HG02970 (cell line): ENCODE data around the gene TCF7L1.
"Not testable (repeated sequence)": the region's sequence is repeated elsewhere in the genome, so short reads cannot be mapped to it uniquely, and the experiment has no call there.

Experiments
- ATAC-seq: cut with Tn5 transposase; IDR thresholded peaks from one replicate; pipeline ENCODE4 v1.9.1; 2021; ENCODE audit warnings: mild to moderate bottlenecking, moderate library complexity, moderate number of reproducible peaks; ENCODE audit not compliant: unreplicated experiment, low FRiP score

The TCF7L1 gene

DNA sequence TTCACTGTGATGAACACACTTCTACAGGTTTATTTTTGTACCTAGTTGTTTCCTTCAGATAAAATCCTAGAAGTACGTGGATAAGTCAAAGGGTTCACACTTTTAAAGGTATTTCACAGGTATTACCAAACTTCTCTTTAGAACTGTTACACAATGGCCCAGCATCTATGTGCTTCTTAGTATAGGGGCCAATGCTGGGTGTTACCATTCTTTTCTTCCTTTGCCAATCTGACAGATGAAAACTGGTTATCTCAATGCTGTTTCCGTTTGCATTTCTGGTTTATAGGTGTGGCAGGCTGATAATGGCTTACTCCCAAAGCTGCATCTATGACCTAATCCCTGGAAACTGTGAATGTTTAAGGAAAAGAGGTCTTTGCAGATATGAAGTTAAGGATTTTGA is 2.8 kb upstream of the TCF7L1 start:
- no peak for ATAC-seq

DNA sequence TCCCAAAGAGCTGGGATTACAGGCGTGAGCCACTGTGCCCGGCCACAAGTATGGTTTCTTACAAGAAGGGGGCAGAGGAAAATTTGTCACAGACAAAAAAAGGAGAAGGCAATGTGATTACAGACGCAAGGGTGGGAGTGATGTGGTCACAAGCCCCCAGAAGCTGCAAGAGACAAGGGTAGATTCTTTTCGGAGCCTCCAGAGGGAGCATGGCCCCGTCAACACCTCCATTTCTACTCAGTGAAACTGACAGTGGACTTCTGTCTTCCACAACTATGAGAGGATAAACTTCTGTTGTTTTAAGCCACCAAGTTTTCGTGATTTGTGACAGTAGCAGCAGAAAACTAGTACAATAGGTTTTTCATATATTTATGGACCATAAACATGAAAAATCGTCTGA is 2.1 kb upstream of the TCF7L1 start:
- ATAC-seq: no peak

DNA sequence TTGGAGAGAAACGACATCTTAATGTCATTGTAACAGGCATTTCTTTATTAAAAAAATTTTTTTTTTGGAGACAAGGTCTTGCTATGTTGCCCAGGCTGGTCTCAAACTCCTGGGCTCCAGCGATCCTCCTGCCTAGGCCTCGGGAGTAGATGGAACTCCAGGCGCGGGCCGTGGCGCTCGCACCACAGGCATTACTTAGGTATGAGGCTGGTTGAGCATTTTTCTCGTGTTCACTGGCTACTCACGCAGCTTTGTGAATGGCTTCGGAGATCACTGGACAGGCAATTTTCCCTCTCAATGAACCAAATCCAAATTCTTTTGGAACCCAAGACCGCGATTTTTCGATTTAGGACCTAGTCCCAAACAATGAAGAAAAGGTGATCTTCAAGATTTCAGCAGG is 795 bp upstream of the TCF7L1 start:
- ATAC-seq: no peak

DNA sequence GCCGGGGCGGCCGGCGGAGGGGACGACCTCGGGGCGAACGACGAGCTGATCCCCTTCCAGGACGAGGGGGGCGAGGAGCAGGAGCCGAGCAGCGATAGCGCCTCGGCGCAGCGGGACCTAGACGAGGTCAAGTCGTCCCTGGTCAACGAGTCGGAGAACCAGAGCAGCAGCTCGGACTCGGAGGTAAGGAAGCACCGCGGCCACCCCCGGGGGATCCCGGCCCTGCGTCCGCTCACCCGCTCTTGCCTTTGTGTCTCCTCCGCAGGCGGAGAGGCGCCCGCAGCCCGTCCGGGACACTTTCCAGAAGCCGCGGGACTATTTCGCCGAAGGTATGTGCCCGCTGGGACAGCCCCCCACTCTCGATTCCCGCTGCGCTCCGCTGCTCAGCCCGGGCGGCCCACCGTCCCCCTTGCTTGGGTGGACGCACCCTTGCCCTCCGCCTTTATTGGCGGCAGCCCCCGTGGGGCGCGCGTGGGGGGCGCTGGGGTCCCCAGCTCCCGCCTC is 611 bp downstream of the TCF7L1 start:
- ATAC-seq: no peak

DNA sequence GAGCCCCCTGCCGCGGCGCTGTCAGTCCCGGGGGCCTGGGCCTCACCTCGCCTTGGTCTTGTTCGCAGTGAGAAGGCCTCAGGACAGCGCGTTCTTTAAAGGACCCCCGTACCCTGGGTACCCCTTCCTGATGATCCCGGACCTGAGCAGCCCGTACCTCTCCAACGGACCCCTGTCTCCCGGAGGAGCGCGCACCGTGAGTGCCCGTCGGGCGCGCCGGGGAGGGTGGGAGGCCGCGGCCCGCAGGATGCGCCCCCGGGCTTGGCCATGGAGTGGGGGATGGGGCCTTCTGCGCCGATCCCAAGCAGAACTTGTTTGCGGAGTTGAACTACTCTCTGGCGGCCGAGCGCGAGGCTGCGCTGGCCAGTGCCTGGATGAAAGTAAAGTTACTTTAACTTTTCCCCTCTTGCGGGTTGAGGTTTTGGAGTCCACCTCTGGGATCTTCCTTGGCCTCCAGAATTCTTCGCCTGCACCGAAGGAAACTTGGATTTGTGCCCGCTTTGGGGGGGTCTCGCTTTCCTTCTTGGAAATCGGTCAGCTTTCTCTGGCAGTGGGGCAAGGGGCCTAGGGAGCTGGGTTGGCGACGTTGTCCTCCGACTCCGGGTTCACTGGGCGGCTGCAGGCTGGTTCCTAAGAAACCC is 1.2 kb downstream of the TCF7L1 start:
- no peak for ATAC-seq

DNA sequence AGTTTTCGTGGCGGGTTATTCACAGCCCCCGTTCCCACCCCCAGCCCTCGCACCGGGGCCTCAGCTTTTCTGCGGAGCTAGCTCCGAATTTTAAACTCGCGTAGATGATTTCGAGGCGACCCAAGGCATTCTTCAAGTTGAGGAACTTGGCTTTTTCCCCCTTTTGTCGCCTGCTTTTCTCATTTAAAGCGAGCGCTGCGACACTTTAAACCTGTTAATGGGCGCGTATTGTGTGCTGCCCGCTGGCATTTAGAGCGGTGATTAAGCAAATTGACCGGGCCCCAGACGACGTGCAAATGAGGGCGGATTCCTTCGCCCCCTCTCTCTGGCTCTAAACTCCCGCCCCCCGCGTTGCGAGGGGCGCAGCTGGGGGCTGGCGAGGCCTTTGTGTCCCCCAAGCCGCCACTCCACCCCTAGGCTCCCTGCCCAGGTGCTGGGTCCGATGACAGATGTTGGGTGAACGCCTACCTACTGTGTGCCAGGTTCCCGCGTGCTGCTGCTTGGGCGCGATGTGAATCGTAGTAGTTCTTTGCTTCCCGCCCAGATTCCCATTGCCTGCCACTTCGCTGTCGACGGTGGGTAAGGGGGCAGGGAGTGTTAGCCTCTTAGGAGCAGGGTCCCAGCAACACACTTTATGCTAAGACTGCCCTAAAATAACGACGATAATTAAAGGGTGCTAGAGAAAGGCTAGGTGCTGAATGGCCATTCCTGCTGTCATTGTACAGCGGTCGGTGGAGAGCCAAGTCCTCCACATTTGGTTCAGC is 1.9 kb downstream of the TCF7L1 start:
- ATAC-seq: no peak

DNA sequence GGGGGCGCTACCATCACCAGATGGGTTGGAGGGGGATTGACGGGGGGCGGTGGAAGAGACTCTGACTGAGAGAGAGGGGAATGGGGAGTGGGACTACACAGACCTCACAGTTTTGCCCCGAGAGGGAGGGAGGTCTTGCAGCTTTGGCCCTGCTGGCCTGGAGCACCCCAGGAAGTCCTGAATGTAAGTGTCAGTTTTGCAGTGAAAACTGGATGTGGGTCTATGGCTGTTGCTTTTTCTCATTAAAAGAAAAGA is 2.4 kb downstream of the TCF7L1 start:
- no peak for ATAC-seq

DNA sequence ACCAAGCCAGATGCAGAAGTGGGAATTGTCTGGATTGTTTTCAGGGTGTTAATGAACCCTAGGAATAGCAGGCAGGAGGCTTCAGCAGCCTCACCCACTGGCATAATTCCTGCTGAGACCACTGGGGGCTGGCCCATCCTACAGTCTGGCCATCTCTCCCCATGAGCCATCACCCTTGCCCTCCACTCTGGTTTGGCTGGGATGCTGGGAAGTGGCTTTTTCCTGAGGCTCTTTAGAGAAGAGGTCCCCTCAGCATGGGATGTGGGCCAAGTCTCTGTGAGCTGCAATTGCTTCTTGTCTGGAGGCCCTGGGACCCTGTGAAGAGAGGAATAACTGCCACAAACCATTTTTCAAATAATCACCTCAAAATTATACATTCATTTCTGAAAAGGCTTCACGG is 4.0 kb downstream of the TCF7L1 start:
- ATAC-seq: no peak

DNA sequence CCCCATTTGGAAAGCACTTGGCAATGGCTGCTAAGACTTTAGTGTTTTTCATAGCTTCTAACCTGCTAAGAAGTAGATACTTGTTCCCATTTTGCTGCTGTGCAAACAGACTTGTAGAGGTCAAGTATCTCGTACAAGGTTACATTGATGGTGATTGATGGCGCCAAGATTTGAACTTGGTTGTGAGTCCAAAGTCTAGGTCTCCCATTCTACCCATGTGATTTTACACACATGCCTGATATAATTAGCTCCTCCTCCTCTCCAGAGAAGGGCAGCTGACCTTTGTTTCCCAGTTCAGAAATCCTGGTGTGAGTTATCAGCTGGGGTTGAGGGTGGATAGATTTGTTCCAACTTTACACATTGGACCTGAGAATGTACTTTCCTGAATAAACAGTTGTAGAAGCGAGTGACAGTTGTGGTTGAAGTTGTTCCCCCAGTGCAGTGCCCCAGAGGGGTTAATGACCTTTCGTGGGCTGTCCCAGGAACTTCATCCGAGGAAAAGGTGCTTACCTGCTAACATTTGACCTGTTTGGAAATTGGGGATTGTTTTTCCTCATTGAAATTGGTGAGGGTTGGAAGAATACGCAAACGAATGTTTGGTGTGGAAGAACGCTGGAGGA is 10.4 kb downstream of the TCF7L1 start:
- ATAC-seq: no peak

DNA sequence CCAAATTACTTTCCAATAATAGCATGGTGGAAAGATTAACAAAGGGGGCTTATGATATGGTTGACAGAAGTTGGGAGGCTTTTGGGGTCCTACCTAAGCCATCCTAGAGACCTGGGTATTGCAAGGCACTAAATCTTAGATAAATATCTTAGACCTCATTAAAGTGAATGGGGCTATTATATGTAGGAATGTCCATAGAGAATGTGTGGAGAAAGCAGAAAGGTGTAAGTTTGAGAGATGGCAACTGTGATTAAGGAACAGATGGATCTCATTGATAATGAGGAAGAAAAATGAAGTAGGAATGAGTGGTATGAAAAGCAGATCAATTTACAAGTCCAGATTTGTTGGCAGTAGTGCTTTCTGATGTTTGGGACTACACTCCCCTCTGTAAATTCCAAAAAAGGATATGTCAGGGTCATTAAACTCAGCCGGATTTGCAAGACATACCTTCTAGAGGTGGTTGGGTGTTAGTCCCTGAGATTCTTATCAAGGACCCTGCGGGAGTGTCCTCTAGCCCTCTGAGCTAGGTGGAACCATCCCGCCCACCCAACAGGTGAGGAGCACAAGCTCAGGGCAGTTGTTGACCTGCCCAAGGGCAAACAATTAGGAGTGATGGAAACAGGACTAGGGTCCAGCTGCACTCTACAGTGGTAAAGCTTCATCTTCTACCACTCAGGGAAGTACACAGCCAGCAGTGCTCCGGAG is 12.1 kb downstream of the TCF7L1 start:
- ATAC-seq: no peak

DNA sequence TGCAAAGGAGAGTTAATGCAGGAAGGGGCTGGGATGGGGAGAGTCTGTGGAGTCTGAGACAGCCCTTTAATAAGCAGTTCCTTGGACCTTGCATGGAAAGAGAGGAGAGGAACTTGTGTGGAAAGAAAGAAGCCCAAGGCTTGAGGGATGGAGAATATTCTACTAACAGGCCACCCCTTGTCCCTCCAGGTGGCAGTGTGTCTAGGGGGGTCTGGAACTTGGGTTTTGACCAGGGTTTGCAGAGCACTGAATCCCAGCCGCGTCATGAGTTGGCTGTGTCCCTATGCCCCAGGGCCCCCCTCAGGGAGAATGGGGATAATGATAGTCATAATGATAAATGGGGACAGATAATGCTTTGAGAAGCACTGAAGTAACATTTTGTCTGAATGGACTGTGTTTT is 15.0 kb downstream of the TCF7L1 start:
- ATAC-seq: no peak

DNA sequence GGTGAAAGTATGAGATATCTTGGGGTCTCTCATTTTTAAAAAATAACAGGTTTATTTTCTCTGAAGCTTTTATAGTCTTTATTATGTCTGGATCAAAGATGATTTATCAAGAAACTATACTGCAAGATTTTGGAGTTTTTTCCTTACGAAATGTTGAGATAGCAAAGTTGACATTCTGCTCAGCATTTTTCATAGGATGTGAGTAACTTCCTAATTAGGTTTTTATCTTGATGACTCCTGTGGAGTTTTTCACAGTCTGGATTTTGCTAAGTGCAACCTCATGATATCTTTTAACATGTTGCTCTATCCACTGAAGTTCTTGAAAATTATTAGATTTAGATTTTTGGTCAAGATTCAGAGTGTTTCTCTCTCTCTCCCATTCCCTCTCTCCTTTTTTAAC is 17.8 kb downstream of the TCF7L1 start:
- ATAC-seq: no peak

DNA sequence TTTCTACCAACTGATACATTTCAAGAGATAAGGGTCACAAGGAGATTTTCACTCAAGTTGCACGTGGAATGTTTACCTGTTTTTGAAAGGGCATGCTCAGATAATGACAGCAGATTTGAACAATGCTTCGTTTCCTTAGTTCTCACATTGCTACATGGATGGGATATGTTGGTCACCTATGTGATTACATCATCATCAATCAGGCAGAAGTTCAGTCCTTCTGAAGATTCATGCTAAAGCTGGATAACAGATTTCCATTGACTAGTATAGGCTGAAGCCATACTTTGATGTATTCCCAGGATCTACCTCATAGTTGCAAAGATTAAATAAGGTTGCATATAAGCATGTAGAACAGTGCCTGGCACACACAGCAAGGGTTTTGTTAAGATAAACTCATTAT is 19.7 kb downstream of the TCF7L1 start:
- no peak for ATAC-seq

DNA sequence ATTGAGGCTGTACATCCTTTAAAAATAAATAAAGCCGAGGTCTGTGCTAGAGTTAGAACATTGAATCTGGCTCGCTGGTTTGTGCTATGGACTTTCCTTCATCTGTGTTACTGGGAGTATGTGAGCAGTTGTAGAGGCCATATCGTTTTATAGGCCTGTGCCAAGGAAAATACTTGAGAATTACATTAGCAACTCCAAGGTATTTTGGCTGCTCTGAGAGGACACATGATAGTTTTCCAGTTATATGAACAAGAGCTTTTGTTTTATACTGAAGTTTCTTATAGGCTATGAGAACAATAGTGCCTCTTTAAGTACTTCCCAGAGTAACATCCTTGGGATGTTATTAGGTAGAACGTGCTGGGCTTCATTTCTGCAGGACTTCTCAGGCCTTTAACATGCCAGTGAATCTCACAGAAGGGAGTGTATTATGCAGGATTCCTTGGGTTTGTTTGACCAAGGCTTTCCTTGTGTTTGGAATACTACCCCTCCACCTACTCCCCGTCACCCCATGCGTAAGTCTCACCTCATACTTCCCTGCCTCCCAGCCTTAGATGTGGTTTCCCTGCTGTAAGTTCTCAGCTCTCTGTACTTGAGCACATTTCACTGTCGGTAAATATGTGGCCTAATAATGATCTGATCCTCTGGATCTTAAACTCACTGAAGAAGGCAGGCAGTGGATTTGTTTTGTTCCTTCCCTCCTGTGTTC is 21.0 kb downstream of the TCF7L1 start:
- no peak for ATAC-seq

DNA sequence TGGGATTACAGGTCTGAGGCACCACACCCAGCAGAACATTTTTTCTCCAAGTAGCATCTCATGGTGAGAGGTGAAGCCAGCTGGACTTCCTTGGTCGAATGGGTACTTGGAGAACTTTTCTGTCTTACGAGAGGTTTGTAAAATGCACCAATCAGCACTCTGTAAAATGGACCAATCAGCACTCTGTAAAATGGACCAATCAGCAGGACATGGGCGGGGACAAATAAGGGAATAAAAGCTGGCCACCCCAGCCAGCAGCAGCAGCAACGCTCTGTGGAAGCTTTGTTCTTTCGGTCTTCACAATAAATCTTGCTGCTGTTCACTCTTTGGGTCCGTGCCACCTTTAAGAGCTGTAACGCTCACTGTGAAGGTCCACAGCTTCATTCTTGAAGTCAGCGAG is 21.9 kb downstream of the TCF7L1 start:
- not testable (repeated sequence) for ATAC-seq

DNA sequence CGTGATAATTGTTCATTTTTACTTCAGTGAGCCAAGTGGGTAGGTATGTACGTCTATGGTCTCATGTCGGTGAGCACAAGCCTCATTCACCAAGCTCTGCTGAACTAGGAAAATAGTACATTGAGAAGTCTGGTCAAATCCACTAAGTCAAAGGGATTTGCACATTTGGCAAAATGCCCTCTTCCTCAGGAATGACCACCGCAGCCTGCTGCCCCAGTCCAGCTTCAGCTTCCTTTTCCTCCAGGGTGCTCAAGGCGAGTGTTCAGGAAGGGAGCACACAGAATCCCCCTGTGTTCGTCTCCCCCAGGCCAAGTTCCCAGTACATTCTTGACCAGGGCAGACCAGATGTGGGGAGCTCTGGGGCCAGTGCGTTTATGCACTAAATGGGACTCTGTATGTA is 23.0 kb downstream of the TCF7L1 start:
- ATAC-seq: no peak

DNA sequence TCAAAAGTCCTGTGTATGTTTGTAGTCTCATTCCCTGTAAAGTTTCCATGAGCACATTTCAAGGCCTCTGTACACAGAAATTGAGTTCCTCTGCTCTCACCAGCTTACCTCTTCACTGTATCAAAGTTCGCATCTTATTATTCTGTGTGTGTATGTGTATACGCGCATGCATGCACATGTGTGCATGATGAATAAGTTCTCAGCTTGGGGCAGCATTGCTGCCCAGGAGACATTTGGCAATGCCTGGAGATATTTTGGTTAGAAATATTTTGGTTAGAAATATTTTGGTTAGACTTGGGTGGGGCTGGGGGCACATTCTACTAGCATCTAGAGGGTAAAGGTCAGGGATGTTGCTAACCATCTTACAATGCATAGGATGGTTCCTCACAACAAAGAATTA is 23.4 kb downstream of the TCF7L1 start:
- no peak for ATAC-seq

DNA sequence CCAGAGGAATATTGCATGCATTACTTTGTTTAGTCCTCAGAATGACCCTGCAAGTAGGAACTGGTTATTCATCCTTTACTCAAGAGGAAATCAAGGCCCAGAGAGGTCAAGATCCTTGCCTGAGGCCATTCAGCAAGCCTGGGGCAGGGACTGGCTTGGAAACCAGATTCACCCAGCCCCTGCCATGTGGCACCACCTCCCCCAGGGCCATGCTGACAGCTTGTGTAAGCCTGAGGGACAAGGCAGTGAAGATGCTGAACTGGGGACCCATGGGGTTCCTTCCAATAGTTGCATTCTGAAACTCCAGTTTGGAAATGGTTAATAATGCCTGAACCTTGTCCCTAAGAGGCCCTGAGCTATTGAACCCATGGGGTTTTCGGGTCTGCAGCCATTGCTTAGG is 24.2 kb downstream of the TCF7L1 start:
- ATAC-seq: no peak

DNA sequence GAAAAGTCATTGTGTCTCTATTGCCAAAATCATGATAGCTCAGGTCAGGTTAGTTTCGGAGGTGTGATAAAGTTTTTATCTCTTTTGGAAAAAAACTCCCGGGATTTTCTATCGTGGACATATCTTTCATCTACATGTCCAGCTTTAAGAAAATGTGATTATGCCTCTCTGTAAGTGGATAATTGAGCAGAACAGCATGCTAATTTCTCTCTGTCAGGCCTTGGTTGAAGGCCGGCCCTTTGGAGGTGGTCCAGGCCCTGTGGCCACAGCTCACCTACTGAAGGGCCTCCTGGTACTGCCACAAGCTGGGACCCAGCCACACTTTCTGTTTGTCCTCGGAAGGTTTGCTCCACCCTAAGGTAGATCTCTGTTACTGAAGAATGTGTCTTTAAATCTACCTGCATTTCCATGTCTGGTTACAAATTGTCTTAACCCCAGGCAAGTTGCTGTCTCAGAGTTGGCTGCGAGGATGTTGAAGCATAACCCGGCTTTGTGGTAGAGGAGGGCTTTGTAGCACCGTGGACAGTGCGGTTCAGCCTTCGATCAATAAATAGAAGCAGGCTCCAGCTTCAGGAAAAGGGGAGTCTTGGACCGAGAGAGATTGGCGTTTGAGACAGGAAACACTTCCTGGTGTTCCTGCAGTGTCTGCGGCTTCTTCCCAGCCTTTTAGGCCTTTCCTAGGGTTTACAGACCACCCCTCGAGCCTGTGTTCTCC is 25.5 kb downstream of the TCF7L1 start:
- ATAC-seq: no peak

DNA sequence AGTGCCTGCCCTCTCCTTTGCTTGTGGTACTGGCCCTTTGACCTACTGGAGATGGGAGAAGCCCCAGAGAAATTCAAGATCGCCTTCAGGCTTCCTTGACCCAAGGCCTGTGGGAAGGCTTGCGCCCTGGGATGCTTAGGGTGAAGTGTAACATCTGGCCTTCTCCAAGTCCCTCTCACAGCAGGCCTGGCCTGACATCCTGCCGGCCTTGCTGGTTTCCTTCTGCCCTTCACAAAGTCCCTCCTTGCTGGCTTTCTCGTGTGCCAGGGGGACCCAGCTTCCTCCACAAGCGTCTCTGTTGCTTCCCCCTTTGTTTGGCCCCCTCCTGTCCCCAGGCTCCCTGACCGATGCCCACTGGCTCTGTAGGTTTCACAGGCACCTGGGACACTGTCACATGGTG is 26.4 kb downstream of the TCF7L1 start:
- no peak for ATAC-seq
